Activated B cell treated with CpG ODN at 0.5 μM for 24 hours (primary cell): ENCODE measurements around the gene ATRNL1. TPM values are rescaled to one million over a fixed set of nuclear protein-coding genes. Genes with fewer than 3 reads are reported as not detected.

Source experiments
- ATAC-seq: fragments of 200-7000 bp; cut with Tn5 transposase; one replicate; pipeline ENCODE4 v1.10.0; 2021; ENCODE audit warnings: low read depth, mild to moderate bottlenecking, moderate library complexity
- CTCF ChIA-PET: fragments of 350-600 bp; sonication (Branson Sonifier 250); formaldehyde crosslinking; loops from one replicate; lab custom pipeline; 2021; ENCODE audit warnings: antibody characterized with exemption; lab: Charles Lee
- POLR2A ChIA-PET: fragments of 350-600 bp; sonication (Branson Sonifier 250); formaldehyde crosslinking; loops from one replicate; lab custom pipeline; 2021; ENCODE audit warnings: antibody characterized with exemption; lab: Charles Lee
- DNase-seq: peaks from one replicate; pipeline ENCODE4 v3.0.0; 2022
- H3K27ac Mint-ChIP-seq: one replicate; pipeline ENCODE4 v1.8.0; 2020; ENCODE audit warnings: mixed read lengths
- H3K27me3 Mint-ChIP-seq: one replicate; pipeline ENCODE4 v1.8.0; 2021; ENCODE audit warnings: mixed read lengths
- H3K36me3 Mint-ChIP-seq: one replicate; pipeline ENCODE4 v1.8.0; 2021; ENCODE audit warnings: low read depth, mixed read lengths
- H3K4me1 Mint-ChIP-seq: one replicate; pipeline ENCODE4 v1.8.0; 2021; ENCODE audit warnings: mixed read lengths
- H3K4me3 Mint-ChIP-seq: one replicate; pipeline ENCODE4 v1.8.0; 2020; ENCODE audit warnings: mild to moderate bottlenecking, mixed read lengths
- H3K9me3 Mint-ChIP-seq: one replicate; pipeline ENCODE4 v1.8.0; 2020; ENCODE audit warnings: mixed read lengths
- CTCF ChIP-seq: fragments of 200-600 bp; IDR thresholded peaks from one replicate; pipeline ENCODE4 v1.8.0; 2022; ENCODE audit warnings: antibody characterized with exemption, mild to moderate bottlenecking
- intact Hi-C: fragments of 100-400 bp; cut with micrococcal nuclease; formaldehyde crosslinking; loops from one replicate; pipeline ENCODE4 v1.15.1; 2024
- total RNA-seq: library from RNA; stranded (reverse); gene quantifications from 2 replicates; pipeline ENCODE4 v1.2.3, GENCODE V29; 2022

The ATRNL1 gene
- total RNA-seq, 1 donor from 2014 or later = 1.2 TPM

- Mint-ChIP-seq H3K36me3 (no peaks in the 10 kb centered on the region), H3K4me3 (no peak overlapping the region), H3K27ac (no peak overlapping the region), H3K27me3 (no peaks in the 10 kb centered on the region), H3K9me3 (peaks cover 2% of the 10 kb centered on the region), H3K4me1 (no peaks in the 10 kb centered on the region)
- TF ChIP-seq CTCF = no peak
- DNase-seq = no peak
- ChIA-PET CTCF (no interaction called here), POLR2A (no interaction called here)
- intact Hi-C loops = no loop called here
- no peak for ATAC-seq
Measured at GRCh38 chr10:115624448-115624847, 531.3 kb downstream of the ATRNL1 start.

GRCh38 chr10:115628616-115629015 is 535.5 kb downstream of the ATRNL1 start:
- ChIA-PET POLR2A (no interaction called here), CTCF (no interaction called here)
- Mint-ChIP-seq H3K4me1 (no peaks in the 10 kb centered on the region), H3K27me3 (no peaks in the 10 kb centered on the region), H3K36me3 (no peaks in the 10 kb centered on the region), H3K27ac (no peak overlapping the region), H3K9me3 (peaks cover 2% of the 10 kb centered on the region), H3K4me3 (no peak overlapping the region)
- intact Hi-C loops = no loop called here
- no peak for TF ChIP-seq CTCF
- no peak for ATAC-seq
- DNase-seq = no peak

GRCh38 chr10:115638246-115638645 is 545.1 kb downstream of the ATRNL1 start:
- CTCF ChIA-PET = no interaction called here
- intact Hi-C loops = no loop called here

GRCh38 chr10:115649217-115649616 is 556.1 kb downstream of the ATRNL1 start:
- no peak for DNase-seq
- ChIA-PET CTCF (no interaction called here), POLR2A (no interaction called here)
- intact Hi-C loops = no loop called here
- no peak overlapping the region for H3K4me3 Mint-ChIP-seq
- TF ChIP-seq CTCF = no peak
- no peak for ATAC-seq
- H3K4me1 Mint-ChIP-seq = no peaks in the 10 kb centered on the region
- H3K27ac Mint-ChIP-seq = no peak overlapping the region
- no peaks in the 10 kb centered on the region for H3K36me3 Mint-ChIP-seq
- no peaks in the 10 kb centered on the region for H3K27me3 Mint-ChIP-seq
- H3K9me3 Mint-ChIP-seq = no peaks in the 10 kb centered on the region

More at GRCh38 chr10:115638246-115638645, 545.1 kb downstream of the ATRNL1 start:
- POLR2A ChIA-PET = no interaction called here
- Mint-ChIP-seq H3K36me3 (no peaks in the 10 kb centered on the region), H3K27me3 (no peaks in the 10 kb centered on the region), H3K27ac (no peak overlapping the region), H3K9me3 (peaks cover 6% of the 10 kb centered on the region), H3K4me1 (no peaks in the 10 kb centered on the region), H3K4me3 (no peak overlapping the region)
- DNase-seq (no peak), ATAC-seq (no peak)
- TF ChIP-seq CTCF = no peak

- no peak for TF ChIP-seq CTCF
- Mint-ChIP-seq H3K36me3 (no peaks in the 10 kb centered on the region), H3K4me1 (no peaks in the 10 kb centered on the region), H3K27me3 (no peaks in the 10 kb centered on the region), H3K27ac (no peak overlapping the region), H3K9me3 (peaks cover 3% of the 10 kb centered on the region), H3K4me3 (no peak overlapping the region)
- intact Hi-C loops = no loop called here
- DNase-seq (no peak), ATAC-seq (no peak)
- CTCF ChIA-PET = no interaction called here
- POLR2A ChIA-PET = no interaction called here
Measured at GRCh38 chr10:115653473-115653872, 560.3 kb downstream of the ATRNL1 start.
